WTC11 (cell line): ENCODE results near the gene MND1. TPM values are rescaled to one million over a fixed set of nuclear protein-coding genes. Genes with fewer than 3 reads are reported as not detected.
A peak's percentile ranks its signal among the peaks of the same experiment; 100 is the strongest.

ENCODE experiments used
- ATAC-seq: fragments of 200-7000 bp; cut with Tn5 transposase; 2 replicates; pipeline ENCODE4 v1.10.0; 2021; ENCODE audit warnings: mild to moderate bottlenecking, moderate library complexity
- CTCF ChIA-PET: fragments of 300-600 bp; sonication (Branson Sonifier 250); formaldehyde crosslinking; loops from one replicate; lab custom pipeline; 2021; ENCODE audit warnings: antibody characterized with exemption; lab: Charles Lee
- POLR2A ChIA-PET: fragments of 350-600 bp; sonication (Branson Sonifier 250); formaldehyde crosslinking; loops from one replicate; lab custom pipeline; 2021; ENCODE audit warnings: antibody characterized with exemption; lab: Charles Lee
- DNase-seq: peaks from one replicate; pipeline ENCODE4 v3.0.0; 2021; ENCODE audit warnings: low spot score
- H3K27ac Mint-ChIP-seq: 2 replicates; pipeline ENCODE4 v1.8.0; 2021; ENCODE audit warnings: mixed read lengths
- H3K27me3 Mint-ChIP-seq: 2 replicates; pipeline ENCODE4 v1.8.0; 2021; ENCODE audit warnings: low read depth, mild to moderate bottlenecking, moderate library complexity, mixed read lengths
- H3K36me3 Mint-ChIP-seq: 2 replicates; pipeline ENCODE4 v1.8.0; 2021; ENCODE audit warnings: mixed read lengths
- H3K4me1 Mint-ChIP-seq: 2 replicates; pipeline ENCODE4 v1.8.0; 2022; ENCODE audit warnings: mixed read lengths
- H3K4me3 Mint-ChIP-seq: 2 replicates; pipeline ENCODE4 v1.8.0; 2021; ENCODE audit warnings: mild to moderate bottlenecking, moderate library complexity, mixed read lengths
- H3K9me3 Mint-ChIP-seq: 2 replicates; pipeline ENCODE4 v1.8.0; 2021; ENCODE audit warnings: mixed read lengths
- CREM ChIP-seq: sonication (generic); formaldehyde crosslinking; IDR thresholded peaks from 2 replicates; pipeline ENCODE4 v1.8.1; 2022; ENCODE audit warnings: mild to moderate bottlenecking, missing genetic modification reagents, moderate library complexity
- ELF4 ChIP-seq: sonication (generic); formaldehyde crosslinking; IDR thresholded peaks from 2 replicates; pipeline ENCODE4 v1.8.1; 2022; ENCODE audit warnings: low read depth, mild to moderate bottlenecking, moderate library complexity, missing genetic modification reagents
- KAT7 ChIP-seq: sonication (generic); formaldehyde crosslinking; IDR thresholded peaks from 2 replicates; pipeline ENCODE4 v1.8.1; 2023; ENCODE audit warnings: missing genetic modification reagents, mild to moderate bottlenecking, borderline replicate concordance
- NR2C2 ChIP-seq: sonication (generic); formaldehyde crosslinking; IDR thresholded peaks from 2 replicates; pipeline ENCODE4 v1.8.0; 2022; ENCODE audit warnings: mild to moderate bottlenecking, missing genetic modification reagents
- NR3C1 ChIP-seq: sonication (generic); formaldehyde crosslinking; conservative IDR thresholded peaks from 2 replicates; pipeline ENCODE4 v1.8.1; 2023; ENCODE audit warnings: low read depth, mild to moderate bottlenecking, missing genetic modification reagents
- RELA ChIP-seq: sonication (generic); formaldehyde crosslinking; IDR thresholded peaks from 2 replicates; pipeline ENCODE4 v1.8.1; 2022; ENCODE audit warnings: missing genetic modification reagents, mild to moderate bottlenecking, borderline replicate concordance
- RORB ChIP-seq: fragments of 250-450 bp; sonication (Bioruptor Pico); IDR thresholded peaks from 2 replicates; pipeline ENCODE4 v1.9.0; 2021; ENCODE audit warnings: mild to moderate bottlenecking
- SOX15 ChIP-seq: fragments of 250-450 bp; sonication (Bioruptor Pico); IDR thresholded peaks from 2 replicates; pipeline ENCODE4 v1.9.0; 2021; ENCODE audit warnings: mild to moderate bottlenecking
- SP1 ChIP-seq: sonication (generic); formaldehyde crosslinking; conservative IDR thresholded peaks from 2 replicates; pipeline ENCODE4 v1.8.1; 2022; ENCODE audit warnings: missing genetic modification reagents
- TEAD1 ChIP-seq: sonication (generic); formaldehyde crosslinking; IDR thresholded peaks from 2 replicates; pipeline ENCODE4 v1.8.0; 2022; ENCODE audit warnings: mild to moderate bottlenecking, missing genetic modification reagents
- ZBTB21 ChIP-seq: sonication (generic); formaldehyde crosslinking; IDR thresholded peaks from 2 replicates; pipeline ENCODE4 v1.8.1; 2023; ENCODE audit warnings: mild to moderate bottlenecking, missing genetic modification reagents, borderline replicate concordance
- ZNF263 ChIP-seq: sonication (generic); formaldehyde crosslinking; IDR thresholded peaks from 2 replicates; pipeline ENCODE4 v1.8.1; 2022; ENCODE audit warnings: low read depth, mild to moderate bottlenecking, moderate library complexity, missing genetic modification reagents
- ZNF423 ChIP-seq: fragments of 250-450 bp; sonication (Bioruptor Pico); IDR thresholded peaks from 2 replicates; pipeline ENCODE4 v2.1.2; 2022; ENCODE audit warnings: mild to moderate bottlenecking, moderate library complexity
- total RNA-seq: library from RNA; stranded (reverse); gene quantifications from 3 replicates; pipeline ENCODE4 v1.2.3, GENCODE V29; 2021
- TF ChIP-seq, protein P1 (sequence below): fragments of 250-450 bp; sonication (Bioruptor Pico); IDR thresholded peaks from 2 replicates; pipeline ENCODE4 v1.8.0; 2021; ENCODE audit warnings: mild to moderate bottlenecking
- TF ChIP-seq, protein P2 (sequence below): sonication (generic); formaldehyde crosslinking; IDR thresholded peaks from 2 replicates; pipeline ENCODE4 v1.8.1; 2023; ENCODE audit warnings: mild to moderate bottlenecking, moderate library complexity, missing genetic modification reagents
- TF ChIP-seq, protein P3 (sequence below): fragments of 250-450 bp; sonication (Bioruptor Pico); conservative IDR thresholded peaks from 2 replicates; pipeline ENCODE4 v1.9.0; 2021; ENCODE audit warnings: mild to moderate bottlenecking
- TF ChIP-seq, protein P4 (sequence below): sonication (generic); formaldehyde crosslinking; IDR thresholded peaks from 2 replicates; pipeline ENCODE4 v1.8.1; 2023; ENCODE audit warnings: mild to moderate bottlenecking, missing genetic modification reagents, borderline replicate concordance
- TF ChIP-seq, protein P5 (sequence below): sonication (generic); formaldehyde crosslinking; IDR thresholded peaks from 2 replicates; pipeline ENCODE4 v1.8.0; 2022; ENCODE audit warnings: mild to moderate bottlenecking, missing genetic modification reagents
- TF ChIP-seq, protein P6 (sequence below): sonication (generic); formaldehyde crosslinking; IDR thresholded peaks from 2 replicates; pipeline ENCODE4 v1.8.1; 2022; ENCODE audit warnings: mild to moderate bottlenecking, missing genetic modification reagents, moderate library complexity, borderline replicate concordance
- TF ChIP-seq, protein P7 (sequence below): fragments of 250-450 bp; sonication (Bioruptor Pico); IDR thresholded peaks from 2 replicates; pipeline ENCODE4 v1.9.0; 2021; ENCODE audit warnings: mild to moderate bottlenecking
- TF ChIP-seq, protein P8 (sequence below): sonication (generic); formaldehyde crosslinking; IDR thresholded peaks from 2 replicates; pipeline ENCODE4 v1.8.1; 2022; ENCODE audit warnings: mild to moderate bottlenecking, moderate library complexity, missing genetic modification reagents

Gene MND1
- total RNA-seq, 1 experiment from 2014 or later, result 36.0 TPM

DNA sequence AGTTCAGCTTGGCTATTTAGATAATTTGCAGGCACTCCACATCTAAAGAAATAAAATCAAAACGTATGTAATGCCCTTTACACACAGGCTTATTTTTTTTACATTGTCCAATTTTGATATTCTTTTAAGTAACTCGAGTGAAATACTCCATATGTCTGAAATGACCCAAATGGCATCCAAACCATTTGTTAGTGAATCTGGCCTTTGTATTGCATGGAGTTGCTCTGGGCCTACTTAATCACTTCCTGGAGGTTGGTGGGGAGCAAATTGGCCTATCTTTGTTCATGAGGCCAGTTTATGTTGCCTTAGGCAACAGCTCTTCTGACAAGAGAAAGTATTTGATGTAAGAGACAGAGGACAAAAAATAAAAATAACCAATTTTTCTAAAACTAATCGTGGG, 74.1 kb downstream of the MND1 start:
- Mint-ChIP-seq H3K4me1 (peaks cover 24% of the 10 kb centered on the region), H3K9me3 (no peaks in the 10 kb centered on the region), H3K27ac (peak overlapping the region; percentile 76; the same call in 1 of the 2 replicates), H3K27me3 (no peaks in the 10 kb centered on the region), H3K4me3 (no peak overlapping the region), H3K36me3 (peaks cover 11% of the 10 kb centered on the region)
- CTCF ChIA-PET, result interaction anchor here (1.3 to 1.6 kb wide), 2 partner anchors 72 to 276 kb away, joined by 3 to 5 read pairs; no protein-coding TSS in a partner anchor
- POLR2A ChIA-PET, result interaction anchor here (0.5 kb wide), 1 partner anchor 255 kb away, joined by 3 read pairs; no protein-coding TSS in a partner anchor
- ATAC-seq, result peak; percentile 88
- no peak for DNase-seq
- TF ChIP-seq, protein P1, sequence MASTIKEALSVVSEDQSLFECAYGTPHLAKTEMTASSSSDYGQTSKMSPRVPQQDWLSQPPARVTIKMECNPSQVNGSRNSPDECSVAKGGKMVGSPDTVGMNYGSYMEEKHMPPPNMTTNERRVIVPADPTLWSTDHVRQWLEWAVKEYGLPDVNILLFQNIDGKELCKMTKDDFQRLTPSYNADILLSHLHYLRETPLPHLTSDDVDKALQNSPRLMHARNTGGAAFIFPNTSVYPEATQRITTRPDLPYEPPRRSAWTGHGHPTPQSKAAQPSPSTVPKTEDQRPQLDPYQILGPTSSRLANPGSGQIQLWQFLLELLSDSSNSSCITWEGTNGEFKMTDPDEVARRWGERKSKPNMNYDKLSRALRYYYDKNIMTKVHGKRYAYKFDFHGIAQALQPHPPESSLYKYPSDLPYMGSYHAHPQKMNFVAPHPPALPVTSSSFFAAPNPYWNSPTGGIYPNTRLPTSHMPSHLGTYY, result no peak
- TF ChIP-seq, protein P2, sequence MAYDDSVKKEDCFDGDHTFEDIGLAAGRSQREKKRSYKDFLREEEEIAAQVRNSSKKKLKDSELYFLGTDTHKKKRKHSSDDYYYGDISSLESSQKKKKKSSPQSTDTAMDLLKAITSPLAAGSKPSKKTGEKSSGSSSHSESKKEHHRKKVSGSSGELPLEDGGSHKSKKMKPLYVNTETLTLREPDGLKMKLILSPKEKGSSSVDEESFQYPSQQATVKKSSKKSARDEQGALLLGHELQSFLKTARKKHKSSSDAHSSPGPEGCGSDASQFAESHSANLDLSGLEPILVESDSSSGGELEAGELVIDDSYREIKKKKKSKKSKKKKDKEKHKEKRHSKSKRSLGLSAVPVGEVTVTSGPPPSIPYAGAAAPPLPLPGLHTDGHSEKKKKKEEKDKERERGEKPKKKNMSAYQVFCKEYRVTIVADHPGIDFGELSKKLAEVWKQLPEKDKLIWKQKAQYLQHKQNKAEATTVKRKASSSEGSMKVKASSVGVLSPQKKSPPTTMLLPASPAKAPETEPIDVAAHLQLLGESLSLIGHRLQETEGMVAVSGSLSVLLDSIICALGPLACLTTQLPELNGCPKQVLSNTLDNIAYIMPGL (CRISPR knock-in tag), result no peak
- TF ChIP-seq ELF4 (CRISPR knock-in tag) (no peak), ZNF263 (CRISPR knock-in tag) (no peak), CREM (CRISPR knock-in tag) (no peak), TEAD1 (no peak)
- TF ChIP-seq, protein P3, sequence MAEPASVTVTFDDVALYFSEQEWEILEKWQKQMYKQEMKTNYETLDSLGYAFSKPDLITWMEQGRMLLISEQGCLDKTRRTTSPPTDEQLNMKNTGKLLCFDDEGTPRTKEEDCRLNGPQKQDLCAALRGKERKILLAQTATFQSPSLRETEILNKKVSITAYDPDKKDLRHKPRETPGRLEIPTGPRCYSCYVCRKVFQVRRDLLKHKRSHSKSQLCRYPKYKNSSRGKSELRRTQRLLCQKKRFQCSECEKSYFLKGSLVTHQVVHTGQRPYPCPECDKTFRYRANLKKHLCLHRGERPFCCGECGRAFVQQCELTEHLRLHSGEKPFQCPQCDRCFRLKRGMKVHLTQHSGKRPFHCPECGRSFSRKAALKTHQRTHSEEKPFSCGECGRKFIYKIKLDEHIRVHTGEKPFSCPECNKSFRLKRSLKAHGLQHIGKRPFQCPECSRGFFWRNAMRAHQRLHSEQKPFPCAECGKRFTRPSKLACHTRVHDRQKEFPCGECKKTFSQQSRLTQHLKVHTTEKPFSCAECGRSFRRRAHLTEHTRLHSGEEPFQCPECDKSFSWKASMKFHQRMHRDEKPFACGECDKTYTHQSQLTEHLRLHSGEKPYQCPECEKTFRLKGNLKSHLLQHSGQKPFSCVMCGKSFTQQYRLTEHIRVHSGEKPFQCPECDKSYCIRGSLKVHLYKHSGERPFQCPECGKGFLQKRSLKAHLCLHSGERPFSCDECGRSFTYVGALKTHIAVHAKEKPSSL, result no peak
- TF ChIP-seq, protein P4, sequence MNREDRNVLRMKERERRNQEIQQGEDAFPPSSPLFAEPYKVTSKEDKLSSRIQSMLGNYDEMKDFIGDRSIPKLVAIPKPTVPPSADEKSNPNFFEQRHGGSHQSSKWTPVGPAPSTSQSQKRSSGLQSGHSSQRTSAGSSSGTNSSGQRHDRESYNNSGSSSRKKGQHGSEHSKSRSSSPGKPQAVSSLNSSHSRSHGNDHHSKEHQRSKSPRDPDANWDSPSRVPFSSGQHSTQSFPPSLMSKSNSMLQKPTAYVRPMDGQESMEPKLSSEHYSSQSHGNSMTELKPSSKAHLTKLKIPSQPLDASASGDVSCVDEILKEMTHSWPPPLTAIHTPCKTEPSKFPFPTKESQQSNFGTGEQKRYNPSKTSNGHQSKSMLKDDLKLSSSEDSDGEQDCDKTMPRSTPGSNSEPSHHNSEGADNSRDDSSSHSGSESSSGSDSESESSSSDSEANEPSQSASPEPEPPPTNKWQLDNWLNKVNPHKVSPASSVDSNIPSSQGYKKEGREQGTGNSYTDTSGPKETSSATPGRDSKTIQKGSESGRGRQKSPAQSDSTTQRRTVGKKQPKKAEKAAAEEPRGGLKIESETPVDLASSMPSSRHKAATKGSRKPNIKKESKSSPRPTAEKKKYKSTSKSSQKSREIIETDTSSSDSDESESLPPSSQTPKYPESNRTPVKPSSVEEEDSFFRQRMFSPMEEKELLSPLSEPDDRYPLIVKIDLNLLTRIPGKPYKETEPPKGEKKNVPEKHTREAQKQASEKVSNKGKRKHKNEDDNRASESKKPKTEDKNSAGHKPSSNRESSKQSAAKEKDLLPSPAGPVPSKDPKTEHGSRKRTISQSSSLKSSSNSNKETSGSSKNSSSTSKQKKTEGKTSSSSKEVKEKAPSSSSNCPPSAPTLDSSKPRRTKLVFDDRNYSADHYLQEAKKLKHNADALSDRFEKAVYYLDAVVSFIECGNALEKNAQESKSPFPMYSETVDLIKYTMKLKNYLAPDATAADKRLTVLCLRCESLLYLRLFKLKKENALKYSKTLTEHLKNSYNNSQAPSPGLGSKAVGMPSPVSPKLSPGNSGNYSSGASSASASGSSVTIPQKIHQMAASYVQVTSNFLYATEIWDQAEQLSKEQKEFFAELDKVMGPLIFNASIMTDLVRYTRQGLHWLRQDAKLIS (CRISPR knock-in tag), result no peak

DNA sequence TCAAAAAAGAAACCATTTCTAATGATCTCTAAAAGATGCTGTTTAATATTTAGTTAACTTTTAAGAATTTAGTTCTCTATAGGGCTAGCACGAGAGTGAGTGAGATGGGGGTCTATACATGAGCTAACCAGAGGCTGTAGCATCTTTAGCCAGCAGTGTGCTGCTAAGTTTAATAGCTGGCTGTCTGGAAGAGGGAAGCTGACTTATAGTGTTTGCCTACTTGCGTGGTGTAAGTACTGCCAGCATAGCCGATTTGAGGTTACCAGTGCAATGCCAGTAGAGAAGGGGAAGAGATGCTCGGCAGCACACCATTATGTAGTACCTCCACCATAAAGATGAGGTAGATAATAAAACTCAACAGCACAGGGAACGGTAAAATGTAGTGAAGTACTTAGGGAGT, 74.5 kb downstream of the MND1 start:
- H3K4me1 Mint-ChIP-seq, result peaks cover 19% of the 10 kb centered on the region
- peak overlapping the region; percentile 76; the same call in 1 of the 2 replicates for H3K27ac Mint-ChIP-seq
- DNase-seq (no peak), ATAC-seq (peak; percentile 56)
- POLR2A ChIA-PET, result no interaction called here
- H3K9me3 Mint-ChIP-seq, result no peaks in the 10 kb centered on the region
- CTCF ChIA-PET, result interaction anchor here (1.3 kb wide), 1 partner anchor 73 kb away, joined by 3 read pairs; no protein-coding TSS in a partner anchor
- peaks cover 8% of the 10 kb centered on the region for H3K36me3 Mint-ChIP-seq
- H3K4me3 Mint-ChIP-seq, result no peak overlapping the region
- H3K27me3 Mint-ChIP-seq, result no peaks in the 10 kb centered on the region
- TF ChIP-seq SOX15 (CRISPR knock-in tag), result no peak
- TF ChIP-seq KAT7 (CRISPR knock-in tag), result no peak
- no peak for TF ChIP-seq SP1 (CRISPR knock-in tag)
- TF ChIP-seq, protein P5, sequence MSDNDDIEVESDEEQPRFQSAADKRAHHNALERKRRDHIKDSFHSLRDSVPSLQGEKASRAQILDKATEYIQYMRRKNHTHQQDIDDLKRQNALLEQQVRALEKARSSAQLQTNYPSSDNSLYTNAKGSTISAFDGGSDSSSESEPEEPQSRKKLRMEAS (CRISPR knock-in tag), result no peak
- TF ChIP-seq NR2C2 (CRISPR knock-in tag), result no peak
- TF ChIP-seq ZNF423 (CRISPR knock-in tag), result no peak
- no peak for TF ChIP-seq NR3C1 (CRISPR knock-in tag)
- TF ChIP-seq, protein P6, sequence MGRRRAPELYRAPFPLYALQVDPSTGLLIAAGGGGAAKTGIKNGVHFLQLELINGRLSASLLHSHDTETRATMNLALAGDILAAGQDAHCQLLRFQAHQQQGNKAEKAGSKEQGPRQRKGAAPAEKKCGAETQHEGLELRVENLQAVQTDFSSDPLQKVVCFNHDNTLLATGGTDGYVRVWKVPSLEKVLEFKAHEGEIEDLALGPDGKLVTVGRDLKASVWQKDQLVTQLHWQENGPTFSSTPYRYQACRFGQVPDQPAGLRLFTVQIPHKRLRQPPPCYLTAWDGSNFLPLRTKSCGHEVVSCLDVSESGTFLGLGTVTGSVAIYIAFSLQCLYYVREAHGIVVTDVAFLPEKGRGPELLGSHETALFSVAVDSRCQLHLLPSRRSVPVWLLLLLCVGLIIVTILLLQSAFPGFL (CRISPR knock-in tag), result no peak
- TF ChIP-seq, protein P7, sequence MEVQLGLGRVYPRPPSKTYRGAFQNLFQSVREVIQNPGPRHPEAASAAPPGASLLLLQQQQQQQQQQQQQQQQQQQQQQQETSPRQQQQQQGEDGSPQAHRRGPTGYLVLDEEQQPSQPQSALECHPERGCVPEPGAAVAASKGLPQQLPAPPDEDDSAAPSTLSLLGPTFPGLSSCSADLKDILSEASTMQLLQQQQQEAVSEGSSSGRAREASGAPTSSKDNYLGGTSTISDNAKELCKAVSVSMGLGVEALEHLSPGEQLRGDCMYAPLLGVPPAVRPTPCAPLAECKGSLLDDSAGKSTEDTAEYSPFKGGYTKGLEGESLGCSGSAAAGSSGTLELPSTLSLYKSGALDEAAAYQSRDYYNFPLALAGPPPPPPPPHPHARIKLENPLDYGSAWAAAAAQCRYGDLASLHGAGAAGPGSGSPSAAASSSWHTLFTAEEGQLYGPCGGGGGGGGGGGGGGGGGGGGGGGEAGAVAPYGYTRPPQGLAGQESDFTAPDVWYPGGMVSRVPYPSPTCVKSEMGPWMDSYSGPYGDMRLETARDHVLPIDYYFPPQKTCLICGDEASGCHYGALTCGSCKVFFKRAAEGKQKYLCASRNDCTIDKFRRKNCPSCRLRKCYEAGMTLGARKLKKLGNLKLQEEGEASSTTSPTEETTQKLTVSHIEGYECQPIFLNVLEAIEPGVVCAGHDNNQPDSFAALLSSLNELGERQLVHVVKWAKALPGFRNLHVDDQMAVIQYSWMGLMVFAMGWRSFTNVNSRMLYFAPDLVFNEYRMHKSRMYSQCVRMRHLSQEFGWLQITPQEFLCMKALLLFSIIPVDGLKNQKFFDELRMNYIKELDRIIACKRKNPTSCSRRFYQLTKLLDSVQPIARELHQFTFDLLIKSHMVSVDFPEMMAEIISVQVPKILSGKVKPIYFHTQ (CRISPR knock-in tag), result no peak
- TF ChIP-seq RELA (CRISPR knock-in tag), result no peak
- TF ChIP-seq, protein P8, sequence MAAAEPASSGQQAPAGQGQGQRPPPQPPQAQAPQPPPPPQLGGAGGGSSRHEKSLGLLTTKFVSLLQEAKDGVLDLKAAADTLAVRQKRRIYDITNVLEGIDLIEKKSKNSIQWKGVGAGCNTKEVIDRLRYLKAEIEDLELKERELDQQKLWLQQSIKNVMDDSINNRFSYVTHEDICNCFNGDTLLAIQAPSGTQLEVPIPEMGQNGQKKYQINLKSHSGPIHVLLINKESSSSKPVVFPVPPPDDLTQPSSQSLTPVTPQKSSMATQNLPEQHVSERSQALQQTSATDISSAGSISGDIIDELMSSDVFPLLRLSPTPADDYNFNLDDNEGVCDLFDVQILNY (CRISPR knock-in tag), result no peak
- TF ChIP-seq ZBTB21 (CRISPR knock-in tag), result no peak
- no peak for TF ChIP-seq RORB
